KMS-11 (cell line): Measurements from ENCODE around the gene HLF.

Experiments
- H2AFZ ChIP-seq: fragments of 200-600 bp; sonication (generic); 2 replicates; pipeline ENCODE4 v1.6.1; 2016; ENCODE audit warnings: antibody characterized with exemption, mixed run types, low read depth
- H3K27ac ChIP-seq: fragments of 200-600 bp; sonication (generic); 2 replicates; pipeline ENCODE4 v1.6.1; 2016; ENCODE audit warnings: mild to moderate bottlenecking, mixed run types
- H3K27me3 ChIP-seq: fragments of 200-600 bp; sonication (generic); 2 replicates; pipeline ENCODE4 v1.6.1; 2017; ENCODE audit warnings: mild to moderate bottlenecking, low read depth, mixed run types, moderate library complexity; ENCODE audit not compliant: insufficient read depth
- H3K36me3 ChIP-seq: fragments of 200-600 bp; sonication (generic); 2 replicates; pipeline ENCODE4 v1.6.1; 2017; ENCODE audit warnings: mild to moderate bottlenecking, mixed run types; ENCODE audit not compliant: insufficient read depth
- H3K4me1 ChIP-seq: fragments of 200-600 bp; sonication (generic); 2 replicates; pipeline ENCODE4 v1.6.1; 2016; ENCODE audit warnings: mild to moderate bottlenecking, low read depth, mixed run types; ENCODE audit not compliant: poor library complexity, severe bottlenecking
- H3K4me2 ChIP-seq: fragments of 200-600 bp; sonication (generic); 2 replicates; pipeline ENCODE4 v1.7.0; 2016; ENCODE audit warnings: mild to moderate bottlenecking, mixed run types
- H3K4me3 ChIP-seq: fragments of 200-600 bp; sonication (generic); IDR thresholded peaks from 2 replicates; pipeline ENCODE4 v1.6.1; 2017; ENCODE audit warnings: low read depth, low read length, mixed read lengths; ENCODE audit not compliant: insufficient read depth
- H3K79me2 ChIP-seq: fragments of 200-600 bp; sonication (generic); 2 replicates; pipeline ENCODE4 v1.6.1; 2016; ENCODE audit warnings: low read depth, mixed run types; ENCODE audit not compliant: insufficient read depth
- H3K9ac ChIP-seq: fragments of 200-600 bp; sonication (generic); 2 replicates; pipeline ENCODE4 v1.6.1; 2016; ENCODE audit warnings: mild to moderate bottlenecking, mixed run types
- H4K20me1 ChIP-seq: fragments of 200-600 bp; sonication (generic); 2 replicates; pipeline ENCODE4 v1.6.1; 2016; ENCODE audit warnings: mild to moderate bottlenecking, mixed run types; ENCODE audit not compliant: insufficient read depth
- CTCF ChIP-seq: fragments of 200-600 bp; sonication (generic); conservative IDR thresholded peaks from 2 replicates; pipeline ENCODE4 v1.6.1; 2017; ENCODE audit warnings: low read depth, mild to moderate bottlenecking, antibody characterized with exemption, low read length, moderate library complexity, mixed read lengths

HLF gene

GRCh38 chr17:55302407-55302787 lies 37.6 kb downstream of the HLF start:
- Histone ChIP-seq H3K4me1 (no peaks in the 10 kb centered on the region), H3K4me3 (no peak overlapping the region), H3K4me2 (no peak overlapping the region), H3K27ac (no peak overlapping the region), H3K36me3 (no peaks in the 10 kb centered on the region), H2AFZ (no peak overlapping the region), H3K27me3 (no peaks in the 10 kb centered on the region), H3K79me2 (no peaks in the 10 kb centered on the region), H4K20me1 (no peaks in the 10 kb centered on the region), H3K9ac (no peak overlapping the region)
- TF ChIP-seq CTCF: no peak

DNA sequence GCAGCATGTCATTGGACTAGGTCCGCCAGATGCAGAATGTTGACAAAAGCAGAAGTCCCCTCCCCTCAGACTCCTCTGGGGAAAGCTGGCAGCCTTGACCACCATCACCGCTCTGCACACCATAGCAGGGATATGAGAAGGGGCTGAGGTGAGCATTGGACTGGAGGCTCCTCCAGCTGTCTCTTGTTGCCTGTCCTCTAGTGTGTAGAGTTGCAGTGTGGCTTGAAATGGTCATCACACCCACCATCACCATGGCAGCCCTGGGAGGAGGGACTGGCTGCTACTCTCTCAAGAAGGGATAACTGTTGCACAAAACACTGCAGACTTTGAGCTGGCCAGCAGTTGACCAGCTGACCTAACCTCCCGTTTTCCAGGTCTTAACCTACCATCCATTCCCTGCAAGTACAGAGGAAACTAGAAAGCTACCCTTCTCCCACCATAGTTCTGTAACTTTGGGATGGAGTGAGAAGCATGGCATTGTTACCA lies 38.3 kb downstream of the HLF start:
- H3K27ac ChIP-seq: no peak overlapping the region
- H3K27me3 ChIP-seq: no peaks in the 10 kb centered on the region
- no peaks in the 10 kb centered on the region for H3K4me1 ChIP-seq
- no peaks in the 10 kb centered on the region for H3K79me2 ChIP-seq
- no peak overlapping the region for H3K9ac ChIP-seq
- no peaks in the 10 kb centered on the region for H4K20me1 ChIP-seq
- H3K36me3 ChIP-seq: no peaks in the 10 kb centered on the region
- no peak overlapping the region for H3K4me3 ChIP-seq
- no peak overlapping the region for H3K4me2 ChIP-seq
- TF ChIP-seq CTCF: no peak
- no peak overlapping the region for H2AFZ ChIP-seq

DNA sequence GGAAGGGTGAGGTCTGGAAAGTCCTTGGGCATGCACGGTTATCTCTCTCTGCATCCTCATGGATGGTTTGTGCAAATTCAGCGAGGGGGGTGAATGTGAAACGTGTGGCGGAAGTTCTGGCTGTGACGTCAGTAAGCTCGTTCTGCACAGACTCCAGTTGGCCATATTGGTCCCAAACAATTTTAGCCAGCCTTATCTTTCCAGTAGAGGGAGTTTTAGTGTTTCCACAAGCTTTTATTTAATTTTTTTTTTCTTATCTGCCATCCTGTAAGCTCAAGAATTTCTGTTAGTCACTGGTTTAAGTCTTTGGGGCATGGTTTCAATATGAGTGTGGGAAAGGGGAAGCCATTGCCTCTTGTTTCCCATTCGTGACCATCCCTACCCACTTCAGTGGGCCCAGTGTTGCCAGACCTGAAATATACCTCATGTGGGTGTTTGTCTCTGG lies 39.0 kb downstream of the HLF start:
- H3K27me3 ChIP-seq: no peaks in the 10 kb centered on the region
- no peak overlapping the region for H2AFZ ChIP-seq
- no peak for TF ChIP-seq CTCF
- no peaks in the 10 kb centered on the region for H4K20me1 ChIP-seq
- no peaks in the 10 kb centered on the region for H3K4me1 ChIP-seq
- no peak overlapping the region for H3K4me3 ChIP-seq
- H3K27ac ChIP-seq: no peak overlapping the region
- H3K36me3 ChIP-seq: no peaks in the 10 kb centered on the region
- no peak overlapping the region for H3K4me2 ChIP-seq
- no peak overlapping the region for H3K9ac ChIP-seq
- no peaks in the 10 kb centered on the region for H3K79me2 ChIP-seq

GRCh38 chr17:55304171-55304859 lies 39.6 kb downstream of the HLF start:
- no peaks in the 10 kb centered on the region for H3K36me3 ChIP-seq
- H3K4me1 ChIP-seq: no peaks in the 10 kb centered on the region
- no peaks in the 10 kb centered on the region for H4K20me1 ChIP-seq
- H3K4me2 ChIP-seq: no peak overlapping the region
- no peak overlapping the region for H3K9ac ChIP-seq
- H3K4me3 ChIP-seq: no peak overlapping the region
- TF ChIP-seq CTCF: no peak
- no peaks in the 10 kb centered on the region for H3K27me3 ChIP-seq
- no peak overlapping the region for H3K27ac ChIP-seq
- no peak overlapping the region for H2AFZ ChIP-seq
- no peaks in the 10 kb centered on the region for H3K79me2 ChIP-seq
